HG02642 (cell line): ENCODE measurements around the gene ZNF585A.

Experiments used
- ATAC-seq: cut with Tn5 transposase; IDR thresholded peaks from one replicate; pipeline ENCODE4 v1.9.1; 2021; ENCODE audit warnings: mild to moderate bottlenecking; ENCODE audit not compliant: unreplicated experiment, poor library complexity

ZNF585A gene

DNA sequence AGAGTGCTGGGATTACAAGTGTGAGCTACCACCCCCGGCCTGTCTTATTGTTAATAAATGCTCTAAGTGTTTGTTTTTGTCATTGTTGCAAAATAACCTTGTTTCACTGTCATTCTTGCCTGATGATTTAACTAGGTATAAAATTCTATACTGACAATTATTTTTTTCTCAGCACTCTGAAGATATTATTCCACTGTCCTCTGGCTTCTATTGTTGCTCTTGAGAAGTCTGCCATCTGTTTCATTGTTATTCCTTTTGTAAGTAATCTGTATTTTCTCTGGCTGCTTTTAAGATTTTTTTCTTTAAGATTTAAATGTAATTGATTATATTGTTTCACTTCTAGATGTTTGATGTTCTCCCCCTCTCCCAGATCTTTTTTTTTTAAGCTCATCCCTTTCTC, 76.6 kb downstream of the ZNF585A start:
- ATAC-seq: no peak
